Measurements from ENCODE around the gene ZNF207. TPM values are rescaled to one million over a fixed set of nuclear protein-coding genes. Genes with fewer than 3 reads are reported as not detected.
"Not testable (repeated sequence)": the region's sequence is repeated elsewhere in the genome, so short reads cannot be mapped to it uniquely, and the experiment has no call there.

ZNF207 gene
- total RNA-seq, 1 donor from 2014 or later = 142 TPM

GRCh38 chr17:32385121-32385520 lies 35.2 kb downstream of the ZNF207 start:
- DNase-seq (ENCODE audit: extremely low read depth, low read depth, low spot score) = no peak

GRCh38 chr17:32385971-32386370 lies 36.0 kb downstream of the ZNF207 start:
- no peak for DNase-seq (ENCODE audit: extremely low read depth, low read depth, low spot score)

GRCh38 chr17:32386844-32387243 lies 36.9 kb downstream of the ZNF207 start:
- no peak for DNase-seq (ENCODE audit: extremely low read depth, low read depth, low spot score)

- not testable (repeated sequence) for DNase-seq (ENCODE audit: extremely low read depth, low read depth, low spot score)
These were observed 38.2 kb downstream of the ZNF207 start for GRCh38 chr17:32388128-32388527.

GRCh38 chr17:32388613-32389459 lies 38.9 kb downstream of the ZNF207 start:
- no peak for DNase-seq (ENCODE audit: extremely low read depth, low read depth, low spot score)

- DNase-seq (ENCODE audit: extremely low read depth, low read depth, low spot score) = no peak
These were observed 43.9 kb downstream of the ZNF207 start for GRCh38 chr17:32393904-32394303.

- DNase-seq (ENCODE audit: extremely low read depth, low read depth, low spot score) = no peak
These were observed 46.4 kb downstream of the ZNF207 start for GRCh38 chr17:32396343-32396742.

GRCh38 chr17:32398946-32399345 lies 49.0 kb downstream of the ZNF207 start:
- DNase-seq (ENCODE audit: extremely low read depth, low read depth, low spot score) = no peak

- not testable (repeated sequence) for DNase-seq (ENCODE audit: extremely low read depth, low read depth, low spot score)
These were observed 60.1 kb downstream of the ZNF207 start for GRCh38 chr17:32410085-32410484.

GRCh38 chr17:32426894-32427293 lies 76.9 kb downstream of the ZNF207 start:
- no peak for DNase-seq (ENCODE audit: extremely low read depth, low read depth, low spot score)

GRCh38 chr17:32429598-32429997 lies 79.6 kb downstream of the ZNF207 start:
- DNase-seq (ENCODE audit: extremely low read depth, low read depth, low spot score) = no peak

Other genes with a start within 250 kb of the ZNF207 start
- 19.9 and 27.0 TPM in 2 replicates for gene RHOT1, start 207.7 kb upstream of the ZNF207 start, total RNA-seq
- gene RHBDL3, start 84.3 kb upstream of the ZNF207 start, total RNA-seq = not detected in 2 replicates
- gene C17orf75, start 8.0 kb upstream of the ZNF207 start, total RNA-seq = 7.8 and 8.4 TPM in 2 replicates
- gene PSMD11, start 94.4 kb downstream of the ZNF207 start, total RNA-seq = 88.7 and 99.8 TPM in 2 replicates
- 2.5 and 3.5 TPM in 2 replicates for gene CDK5R1, start 136.8 kb downstream of the ZNF207 start, total RNA-seq